ENCODE results near the gene USP40.

The USP40 gene

GRCh38 chr2:233477548-233478433 lies 88.8 kb downstream of the USP40 start:
- TF ChIP-seq CTCF (conservative IDR thresholded peaks at IDR 0.05; ENCODE audit: control insufficient read depth, insufficient read depth, low read depth, low read length): no peak
- H3K4me3 ChIP-seq (ENCODE audit: control insufficient read depth, low read depth, low read length): no peak overlapping the region
- DNase-seq (ENCODE audit: low read depth): no peak

DNA sequence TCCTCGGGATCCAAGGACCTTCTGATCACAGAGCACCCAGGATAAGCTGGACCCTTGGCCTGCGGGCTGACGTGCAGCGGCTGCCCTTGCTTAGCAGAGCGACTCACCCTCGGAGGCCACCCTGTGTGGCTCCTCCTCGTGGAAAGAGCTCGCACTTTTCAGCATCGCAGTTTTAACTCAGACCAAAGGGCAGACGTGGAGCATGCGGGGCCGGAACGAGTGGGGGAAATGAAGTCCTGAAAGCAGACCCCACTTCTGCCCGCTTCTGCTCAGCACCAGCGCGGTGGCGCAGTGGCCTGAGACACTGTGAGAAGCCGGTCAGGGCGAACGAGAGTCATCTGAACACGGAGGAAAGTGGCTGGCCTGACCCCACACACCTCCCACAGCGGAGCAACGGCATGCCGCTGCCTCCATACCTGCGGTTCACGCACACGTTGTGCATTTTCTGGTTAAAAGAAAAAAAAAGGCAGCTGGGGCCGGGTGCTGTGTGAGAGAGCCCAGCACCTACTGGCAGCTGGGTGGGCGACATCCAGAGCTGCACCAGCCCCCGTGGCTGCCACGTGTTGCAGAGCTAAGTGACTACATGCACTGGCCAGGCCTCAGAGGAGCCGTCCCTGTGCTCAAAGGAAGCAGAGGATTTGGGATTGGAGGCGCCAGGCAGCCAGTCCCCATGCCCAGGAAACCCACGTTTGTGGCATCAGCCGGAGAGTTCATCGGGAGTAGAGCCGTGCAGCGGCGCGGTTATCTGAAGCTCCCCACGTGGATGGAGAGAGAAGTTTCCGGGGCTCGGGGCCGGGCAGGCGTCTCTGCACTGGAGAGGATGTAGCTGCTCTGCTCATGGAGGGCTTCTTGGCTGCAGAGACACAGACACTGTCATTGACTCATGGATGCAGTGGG lies 89.7 kb downstream of the USP40 start:
- TF ChIP-seq CTCF (conservative IDR thresholded peaks at IDR 0.05; ENCODE audit: control insufficient read depth, insufficient read depth, low read depth, low read length): no peak
- H3K4me3 ChIP-seq (ENCODE audit: control insufficient read depth, low read depth, low read length): no peak overlapping the region
- DNase-seq (ENCODE audit: low read depth): no peak

- TF ChIP-seq CTCF (conservative IDR thresholded peaks at IDR 0.05; ENCODE audit: control insufficient read depth, insufficient read depth, low read depth, low read length): no peak
- no peak overlapping the region for H3K4me3 ChIP-seq (ENCODE audit: control insufficient read depth, low read depth, low read length)
- no peak for DNase-seq (ENCODE audit: low read depth)
Measured at GRCh38 chr2:233476063-233476410, 90.5 kb downstream of the USP40 start.

GRCh38 chr2:233474308-233475160 lies 92.0 kb downstream of the USP40 start:
- TF ChIP-seq CTCF (conservative IDR thresholded peaks at IDR 0.05; ENCODE audit: control insufficient read depth, insufficient read depth, low read depth, low read length): no peak
- DNase-seq (ENCODE audit: low read depth): peak; percentile 17

GRCh38 chr2:233473878-233474277 lies 92.7 kb downstream of the USP40 start:
- no peak for TF ChIP-seq CTCF (conservative IDR thresholded peaks at IDR 0.05; ENCODE audit: control insufficient read depth, insufficient read depth, low read depth, low read length)
- DNase-seq (ENCODE audit: low read depth): no peak
- H3K4me3 ChIP-seq (ENCODE audit: control insufficient read depth, low read depth, low read length): no peak overlapping the region

More at GRCh38 chr2:233474308-233475160, 92.0 kb downstream of the USP40 start:
- H3K4me3 ChIP-seq (ENCODE audit: control insufficient read depth, low read depth, low read length): no peak overlapping the region

DNA sequence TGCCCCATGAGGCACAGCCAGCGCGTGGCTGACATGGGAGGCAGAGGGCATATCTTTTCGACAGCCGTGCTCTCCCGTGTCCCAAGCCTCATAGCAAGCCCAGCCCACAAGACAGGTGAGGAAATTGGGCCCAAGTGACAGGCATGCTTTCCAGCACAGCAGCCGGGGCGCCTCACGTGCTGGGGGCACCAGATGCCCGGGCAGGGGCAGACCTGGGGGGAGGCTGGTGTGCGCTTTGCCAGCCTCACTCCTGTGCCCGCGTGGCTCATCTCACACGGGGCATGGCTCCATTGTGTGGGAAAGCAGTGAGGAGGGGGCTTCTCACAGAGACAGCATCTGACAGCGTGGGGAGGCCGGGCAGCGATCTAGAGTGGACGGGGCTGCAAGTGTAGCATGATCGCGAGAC lies 93.2 kb downstream of the USP40 start:
- no peak for TF ChIP-seq CTCF (conservative IDR thresholded peaks at IDR 0.05; ENCODE audit: control insufficient read depth, insufficient read depth, low read depth, low read length)
- no peak for DNase-seq (ENCODE audit: low read depth)
- H3K4me3 ChIP-seq (ENCODE audit: control insufficient read depth, low read depth, low read length): no peak overlapping the region

Measured in fibroblast of mammary gland (primary cell).